HL-60 (cell line): ENCODE measurements around the gene ZMYND8.
"Not testable (repeated sequence)": the region's sequence is repeated elsewhere in the genome, so short reads cannot be mapped to it uniquely, and the experiment has no call there.

Source experiments
- DNase-seq, 2 experiments: peaks; one replicate each; pipeline ENCODE4 v3.0.0-alpha.2; 2010 to 2020; ENCODE audit warnings: low read depth in 1 of 2, low spot score in 1 of 2
- H3K27ac ChIP-seq: fragments of 250-450 bp; sonication (Bioruptor Pico); replicated peaks from 2 replicates; pipeline ENCODE4 v1.5.1; 2020; ENCODE audit warnings: mild to moderate bottlenecking, moderate library complexity
- H3K27me3 ChIP-seq: fragments of 250-450 bp; sonication (Bioruptor Pico); 2 replicates; pipeline ENCODE4 v1.5.1; 2021; ENCODE audit warnings: mild to moderate bottlenecking, moderate library complexity; ENCODE audit not compliant: insufficient read depth, poor library complexity, severe bottlenecking
- H3K4me3 ChIP-seq: replicated peaks from 2 replicates; pipeline ENCODE4 v1.5.1; 2011; ENCODE audit warnings: mild to moderate bottlenecking, control low read depth, low read length; ENCODE audit not compliant: insufficient read depth
- CTCF ChIP-seq: IDR thresholded peaks from one replicate; pipeline ENCODE4 v1.5.1; 2011; ENCODE audit warnings: low read length, control low read depth, inconsistent platforms; ENCODE audit not compliant: insufficient read depth
- REST ChIP-seq: IDR thresholded peaks from 2 replicates; pipeline ENCODE4 v1.6.1; 2012; ENCODE audit warnings: low read depth; ENCODE audit not compliant: insufficient replicate concordance
- SPI1 ChIP-seq: IDR thresholded peaks from 2 replicates; pipeline ENCODE4 v1.6.1; 2012; ENCODE audit warnings: low read depth, mild to moderate bottlenecking, borderline replicate concordance

ZMYND8 gene

GRCh38 chr20:47263080-47263464 is 93.4 kb downstream of the ZMYND8 start:
- Histone ChIP-seq H3K27me3 (no peaks in the 10 kb centered on the region), H3K27ac (no peak overlapping the region), H3K4me3 (no peak overlapping the region)
- DNase-seq = no peak
- TF ChIP-seq CTCF = no peak

GRCh38 chr20:47262365-47263013 is 94.0 kb downstream of the ZMYND8 start:
- H3K27ac ChIP-seq = no peak overlapping the region
- no peak overlapping the region for H3K4me3 ChIP-seq
- DNase-seq = peak in 1 of 2 experiments; percentile 35

GRCh38 chr20:47262008-47262364 is 94.5 kb downstream of the ZMYND8 start:
- H3K4me3 ChIP-seq = no peak overlapping the region
- no peak overlapping the region for H3K27ac ChIP-seq
- H3K27me3 ChIP-seq = no peaks in the 10 kb centered on the region
- no peak for TF ChIP-seq REST
- no peak for DNase-seq

More at GRCh38 chr20:47262365-47263013, 94.0 kb downstream of the ZMYND8 start:
- no peaks in the 10 kb centered on the region for H3K27me3 ChIP-seq
- no peak for TF ChIP-seq CTCF
- TF ChIP-seq SPI1 = no peak
- TF ChIP-seq REST = no peak

GRCh38 chr20:47261161-47261774 is 95.2 kb downstream of the ZMYND8 start:
- H3K4me3 ChIP-seq, DNase-seq, H3K27ac ChIP-seq, H3K27me3 ChIP-seq: not testable (repeated sequence)

GRCh38 chr20:47260540-47261126 is 95.9 kb downstream of the ZMYND8 start:
- H3K27ac ChIP-seq, H3K27me3 ChIP-seq, DNase-seq, H3K4me3 ChIP-seq: not testable (repeated sequence)
